RWPE2 (cell line): ENCODE results near the gene CDC37L1.

Source experiments
- ATAC-seq: fragments of 200-7000 bp; cut with Tn5 transposase; 3 replicates; pipeline ENCODE4 v1.9.1; 2021; ENCODE audit warnings: low read depth
- DNase-seq: peaks from one replicate; pipeline ENCODE4 v3.0.0-alpha.2; 2020; ENCODE audit warnings: low spot score
- H3K27ac ChIP-seq: fragments of 450-650 bp; 2 replicates; pipeline ENCODE4 v1.5.1; 2017; ENCODE audit warnings: mild to moderate bottlenecking; ENCODE audit not compliant: poor library complexity, severe bottlenecking
- H3K27me3 ChIP-seq: fragments of 250-450 bp; sonication (Bioruptor Pico); 2 replicates; pipeline ENCODE4 v1.5.1; 2021; ENCODE audit warnings: mild to moderate bottlenecking, moderate library complexity; ENCODE audit not compliant: insufficient read depth, poor library complexity, severe bottlenecking
- H3K36me3 ChIP-seq: fragments of 250-450 bp; sonication (Bioruptor Pico); 2 replicates; pipeline ENCODE4 v1.5.1; 2020; ENCODE audit warnings: low read depth, mild to moderate bottlenecking, moderate library complexity
- H3K4me1 ChIP-seq: fragments of 250-450 bp; sonication (Bioruptor Pico); 2 replicates; pipeline ENCODE4 v1.5.1; 2021; ENCODE audit warnings: mild to moderate bottlenecking, moderate library complexity; ENCODE audit not compliant: insufficient read depth, poor library complexity, severe bottlenecking
- H3K4me3 ChIP-seq: fragments of 250-450 bp; sonication (Bioruptor Pico); 2 replicates; pipeline ENCODE4 v1.5.1; 2021; ENCODE audit warnings: mild to moderate bottlenecking, moderate library complexity; ENCODE audit not compliant: severe bottlenecking
- H3K9me3 ChIP-seq: fragments of 250-450 bp; sonication (Bioruptor Pico); 2 replicates; pipeline ENCODE4 v1.5.1; 2021; ENCODE audit warnings: mild to moderate bottlenecking, moderate library complexity; ENCODE audit not compliant: severe bottlenecking
- CTCF ChIP-seq: fragments of 450-650 bp; IDR thresholded peaks from one replicate; pipeline ENCODE4 v1.5.1; 2017; ENCODE audit warnings: mild to moderate bottlenecking, moderate library complexity; ENCODE audit not compliant: poor library complexity, severe bottlenecking

The CDC37L1 gene

GRCh38 chr9:4690144-4690543 is 10.8 kb downstream of the CDC37L1 start:
- Histone ChIP-seq H3K36me3 (peaks cover 63% of the 10 kb centered on the region), H3K27ac (no peak overlapping the region), H3K4me1 (no peaks in the 10 kb centered on the region), H3K9me3 (no peaks in the 10 kb centered on the region), H3K27me3 (no peaks in the 10 kb centered on the region), H3K4me3 (no peak overlapping the region)
- no peak for TF ChIP-seq CTCF
- ATAC-seq (no peak), DNase-seq (no peak)

DNA sequence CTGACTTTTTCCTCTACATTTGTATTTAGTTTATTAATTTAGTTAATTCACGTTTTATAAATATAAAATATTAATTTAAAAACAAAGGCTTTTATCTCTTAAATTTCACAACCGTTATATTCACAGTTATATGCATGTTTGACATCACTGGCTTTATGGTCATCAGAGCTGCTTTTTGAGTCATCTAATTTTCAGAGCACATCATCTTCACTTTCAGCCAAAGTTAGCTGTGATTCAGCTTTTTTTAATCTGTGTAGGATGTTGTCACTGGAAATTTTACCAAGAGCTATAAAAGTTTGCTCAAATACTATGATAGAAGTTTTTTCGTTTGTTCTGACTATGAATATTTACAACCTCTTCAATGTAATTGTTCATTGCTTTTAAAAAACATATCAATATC is 12.4 kb downstream of the CDC37L1 start:
- H3K36me3 ChIP-seq: peaks cover 51% of the 10 kb centered on the region
- no peak for ATAC-seq

GRCh38 chr9:4700091-4700490 is 20.7 kb downstream of the CDC37L1 start:
- Histone ChIP-seq H3K27ac (no peak overlapping the region), H3K36me3 (peaks cover 84% of the 10 kb centered on the region), H3K27me3 (no peaks in the 10 kb centered on the region), H3K9me3 (no peaks in the 10 kb centered on the region), H3K4me1 (no peaks in the 10 kb centered on the region), H3K4me3 (no peak overlapping the region)
- no peak for TF ChIP-seq CTCF
- DNase-seq (no peak), ATAC-seq (no peak)

More for the DNA sequence above, 12.4 kb downstream of the CDC37L1 start:
- H3K4me1 ChIP-seq: no peaks in the 10 kb centered on the region
- no peak for TF ChIP-seq CTCF
- H3K27me3 ChIP-seq: no peaks in the 10 kb centered on the region
- no peak overlapping the region for H3K27ac ChIP-seq
- H3K9me3 ChIP-seq: no peaks in the 10 kb centered on the region
- no peak for DNase-seq
- H3K4me3 ChIP-seq: no peak overlapping the region

- H3K9me3 ChIP-seq: no peaks in the 10 kb centered on the region
- DNase-seq (no peak), ATAC-seq (no peak)
- no peak for TF ChIP-seq CTCF
- H3K4me1 ChIP-seq: no peaks in the 10 kb centered on the region
- no peak overlapping the region for H3K4me3 ChIP-seq
- H3K36me3 ChIP-seq: peaks cover 92% of the 10 kb centered on the region
- no peak overlapping the region for H3K27ac ChIP-seq
- no peaks in the 10 kb centered on the region for H3K27me3 ChIP-seq
Observed at GRCh38 chr9:4700932-4701331, 21.6 kb downstream of the CDC37L1 start.

GRCh38 chr9:4701526-4701925 is 22.2 kb downstream of the CDC37L1 start:
- Histone ChIP-seq H3K36me3 (peaks cover 97% of the 10 kb centered on the region), H3K27ac (no peak overlapping the region), H3K4me1 (no peaks in the 10 kb centered on the region), H3K4me3 (no peak overlapping the region), H3K27me3 (no peaks in the 10 kb centered on the region), H3K9me3 (no peaks in the 10 kb centered on the region)
- DNase-seq (no peak), ATAC-seq (no peak)
- no peak for TF ChIP-seq CTCF
